Cardiac muscle cell (in vitro differentiated cells and primary cell): Measurements from ENCODE around the gene SGK1. TPM values are rescaled to one million over a fixed set of nuclear protein-coding genes. Genes with fewer than 3 reads are reported as not detected.

Experiments used
- DNase-seq, 2 donors: peaks; one replicate each; pipeline versions ENCODE4 v3.0.0 to v3.0.0-alpha.2; 2010 to 2017; ENCODE audit warnings: low read depth in 1 of 2, low spot score in 1 of 2
- H3K27ac ChIP-seq: fragments of 200-600 bp; sonication (generic); 2 replicates; pipeline ENCODE4 v1.5.1; 2016
- H3K27me3 ChIP-seq: fragments of 200-600 bp; sonication (generic); 2 replicates; pipeline ENCODE4 v1.6.0; 2016; ENCODE audit warnings: control low read depth
- H3K36me3 ChIP-seq: fragments of 200-600 bp; sonication (generic); 2 replicates; pipeline ENCODE4 v1.5.1; 2016; ENCODE audit warnings: control low read depth
- H3K4me1 ChIP-seq: fragments of 200-600 bp; sonication (generic); 2 replicates; pipeline ENCODE4 v1.8.1; 2017; ENCODE audit warnings: low read depth, mild to moderate bottlenecking, mixed run types
- H3K4me3 ChIP-seq: fragments of 200-600 bp; sonication (generic); 2 replicates; pipeline ENCODE4 v1.5.1; 2016; ENCODE audit warnings: mild to moderate bottlenecking
- H3K9me3 ChIP-seq: fragments of 200-600 bp; sonication (generic); 2 replicates; pipeline ENCODE4 v1.5.1; 2017; ENCODE audit warnings: low read depth, mild to moderate bottlenecking, control low read depth
- CTCF ChIP-seq: IDR thresholded peaks from 2 replicates; pipeline ENCODE4 v1.5.1; 2012; ENCODE audit warnings: low read depth, mild to moderate bottlenecking, low read length
- polyA plus RNA-seq: library from polyadenylated mRNA; unstranded; fragments of >200 nt; fragmentation: Nextera tagmentation; extraction: Ambion mirVana; gene quantifications from 2 replicates; pipeline ENCODE4 v1.2.1, GENCODE V29; 2016
- total RNA-seq: library from RNA; depleted of rRNA; stranded (reverse); fragments of >200 nt; gene quantifications from 2 replicates; pipeline ENCODE4 v1.2.3, GENCODE V29; 2016

The SGK1 gene
- total and polyA plus RNA-seq, 2 experiments from 2014 or later, result 5.3 to 7.7 TPM

- no peak for TF ChIP-seq CTCF
- peak overlapping the region; percentile 68 for H3K4me3 ChIP-seq
- H3K27me3 ChIP-seq, result peaks cover 20% of the 10 kb centered on the region
- no peaks in the 10 kb centered on the region for H3K9me3 ChIP-seq
- H3K27ac ChIP-seq, result peak overlapping the region; percentile 24
- DNase-seq, result peak; percentile 95 to 96
- H3K4me1 ChIP-seq, result peaks cover 5% of the 10 kb centered on the region
- H3K36me3 ChIP-seq, result no peaks in the 10 kb centered on the region
Observed at GRCh38 chr6:134174672-134175531, 143.0 kb downstream of the SGK1 start.

- Histone ChIP-seq H3K27me3 (peaks cover 20% of the 10 kb centered on the region), H3K4me1 (peaks cover 5% of the 10 kb centered on the region), H3K36me3 (no peaks in the 10 kb centered on the region), H3K4me3 (peak overlapping the region; percentile 68), H3K27ac (no peak overlapping the region), H3K9me3 (no peaks in the 10 kb centered on the region)
- DNase-seq, result peak; percentile 87 to 92
- peak; percentile 72 for TF ChIP-seq CTCF
Observed at GRCh38 chr6:134173936-134174671, 143.8 kb downstream of the SGK1 start.

GRCh38 chr6:134173366-134173725, 144.6 kb downstream of the SGK1 start:
- Histone ChIP-seq H3K27ac (no peak overlapping the region), H3K4me1 (no peaks in the 10 kb centered on the region), H3K4me3 (no peak overlapping the region), H3K27me3 (peaks cover 20% of the 10 kb centered on the region), H3K9me3 (no peaks in the 10 kb centered on the region), H3K36me3 (no peaks in the 10 kb centered on the region)
- TF ChIP-seq CTCF, result no peak
- DNase-seq, result peak in 1 of 2 donors; percentile 38

- Histone ChIP-seq H3K9me3 (no peaks in the 10 kb centered on the region), H3K4me1 (no peaks in the 10 kb centered on the region), H3K27ac (no peak overlapping the region), H3K4me3 (no peak overlapping the region), H3K27me3 (peaks cover 16% of the 10 kb centered on the region), H3K36me3 (no peaks in the 10 kb centered on the region)
- DNase-seq, result peak in 1 of 2 donors; percentile 38
- TF ChIP-seq CTCF, result no peak
Observed at GRCh38 chr6:134172706-134173365, 145.1 kb downstream of the SGK1 start.

GRCh38 chr6:134172020-134172705, 145.7 kb downstream of the SGK1 start:
- Histone ChIP-seq H3K9me3 (no peaks in the 10 kb centered on the region), H3K36me3 (no peaks in the 10 kb centered on the region), H3K4me3 (no peak overlapping the region), H3K4me1 (no peaks in the 10 kb centered on the region), H3K27ac (no peak overlapping the region), H3K27me3 (peaks cover 10% of the 10 kb centered on the region)
- DNase-seq, result peak in 1 of 2 donors; percentile 46
- no peak for TF ChIP-seq CTCF
